Small intestine (tissue), 7 donors: ENCODE results near the gene INTS4. TPM values are rescaled to one million over a fixed set of nuclear protein-coding genes. Genes with fewer than 3 reads are reported as not detected.
A peak's percentile ranks its signal among the peaks of the same experiment; 100 is the strongest.
"Not testable (repeated sequence)": the region's sequence is repeated elsewhere in the genome, so short reads cannot be mapped to it uniquely, and the experiment has no call there.

Source experiments
- DNase-seq, 2 donors: peaks; one replicate each; pipeline versions ENCODE4 v3.0.0 to v3.0.0-alpha.2; 2013
- FAIRE-seq: peaks from 2 replicates; lab custom pipeline; 2012; peaks lifted over from hg19 to GRCh38; lab: Jason Lieb, UNC
- H3K27ac ChIP-seq, 3 donors: one replicate each; pipeline ENCODE4 v1.5.1; 2013; ENCODE audit warnings: low read length in 2 of 3, mild to moderate bottlenecking in 2 of 3, control low read depth in 1 of 3, inconsistent platforms in 1 of 3, low read depth in 1 of 3, moderate library complexity in 1 of 3
- H3K27me3 ChIP-seq, 3 donors: one replicate each; pipeline ENCODE4 v1.6.1; 2013; ENCODE audit warnings: low read length in 3 of 3, inconsistent platforms in 1 of 3; ENCODE audit not compliant: control insufficient read depth in 3 of 3, insufficient read depth in 3 of 3
- H3K36me3 ChIP-seq, 3 donors: one replicate each; pipeline ENCODE4 v1.6.1; 2013; ENCODE audit warnings: low read length in 3 of 3, inconsistent platforms in 1 of 3, low read depth in 1 of 3, mild to moderate bottlenecking in 1 of 3, moderate library complexity in 1 of 3; ENCODE audit not compliant: control insufficient read depth in 3 of 3, insufficient read depth in 2 of 3
- H3K4me1 ChIP-seq, 3 donors: one replicate each; pipeline ENCODE4 v1.6.1; 2013; ENCODE audit warnings: low read length in 2 of 3, inconsistent platforms in 1 of 3, low read depth in 1 of 3, mild to moderate bottlenecking in 1 of 3, moderate library complexity in 1 of 3; ENCODE audit not compliant: control insufficient read depth in 3 of 3, insufficient read depth in 2 of 3
- H3K4me3 ChIP-seq, 3 donors: one replicate each; pipeline ENCODE4 v1.5.1; 2013; ENCODE audit warnings: low read length in 3 of 3, control low read depth in 1 of 3, inconsistent platforms in 1 of 3, low read depth in 1 of 3, mild to moderate bottlenecking in 1 of 3, moderate library complexity in 1 of 3
- H3K9me3 ChIP-seq, 2 donors: one replicate each; pipeline ENCODE4 v1.6.1; 2013; ENCODE audit warnings: low read depth in 1 of 2, low read length in 1 of 2; ENCODE audit not compliant: control insufficient read depth in 2 of 2, insufficient read depth in 1 of 2
- WGBS, 3 donors: extraction: QIAGEN DNeasy Blood & Tissue Kit; methylation state at CpG; one replicate each; pipeline ENCODE4 v1.1.7; 2013; 5-methylcytosine and 5-hydroxymethylcytosine counted together
- polyA plus RNA-seq, 4 donors: library from polyadenylated mRNA; stranded (reverse) in 3 of 4; unstranded in 1 of 4; fragments of 200-250 nt in 3 of 4; fragments of 120-200 nt in 1 of 4; gene quantifications; one replicate each; pipeline versions ENCODE4 v1.2.1 to v1.2.3, GENCODE V29; 2013
- donor health status: healthy with polysubstance abuse.
- donor health status: control.
- donor health status: control.
- donor health status: Bipolar disorder and iron deficiency.
- donor health status: healthy.

Gene INTS4
- polyA plus RNA-seq, 4 donors: 15.1 to 28.0 (median 20.4) TPM

DNA sequence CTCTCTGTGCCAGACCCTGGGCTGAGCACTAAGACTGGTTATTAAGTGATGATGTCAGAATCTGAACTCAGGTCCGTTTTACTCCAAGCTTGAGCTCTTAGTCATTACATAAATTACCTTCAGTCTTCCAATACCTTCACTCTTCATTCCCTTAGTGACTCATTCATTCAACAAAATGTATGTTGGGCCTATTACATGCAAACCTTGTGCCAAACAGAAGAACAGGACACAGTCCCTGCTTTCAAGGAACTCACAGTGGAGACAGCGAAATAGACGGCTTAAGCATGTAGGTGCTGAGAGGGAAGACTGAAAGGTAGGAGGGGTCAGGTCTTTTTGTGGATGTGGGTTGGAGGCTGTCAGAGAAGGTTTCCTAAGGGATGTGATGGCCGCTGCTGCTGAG lies 25.3 kb upstream of the INTS4 start:
- 48 to 60% (median 58%) methylated on average over 4 of the region's 4 CpGs for WGBS, 3 donors
- peaks cover 0 to 7% (median 0%) of the 10 kb centered on the region in 3 donors for H3K36me3 ChIP-seq
- no peaks in the 10 kb centered on the region for H3K27me3 ChIP-seq
- no peaks in the 10 kb centered on the region for H3K4me1 ChIP-seq
- H3K27ac ChIP-seq: no peak overlapping the region
- DNase-seq (peak in 1 of 2 donors; percentile 21), FAIRE-seq (no peak)
- no peaks in the 10 kb centered on the region for H3K9me3 ChIP-seq
- H3K4me3 ChIP-seq: no peak overlapping the region

DNA sequence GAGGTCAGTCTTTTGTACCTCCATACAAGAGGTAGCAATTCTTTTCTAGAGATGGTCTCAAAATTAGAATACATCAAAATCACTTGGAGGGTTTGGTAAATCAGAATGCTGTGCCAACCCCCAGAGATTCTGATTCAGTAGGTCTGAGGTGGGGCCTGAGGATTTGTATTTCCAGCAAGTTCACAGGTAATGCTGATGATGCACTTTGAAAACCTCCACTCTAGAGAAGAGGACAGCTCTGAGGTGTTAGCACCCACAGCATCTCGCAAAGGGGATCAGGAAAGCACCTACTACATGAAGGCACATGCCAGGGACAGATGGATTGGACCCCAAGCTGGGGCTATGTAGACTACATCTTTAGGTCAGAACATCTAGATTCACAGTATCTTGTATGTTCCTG lies 21.4 kb upstream of the INTS4 start:
- no peaks in the 10 kb centered on the region for H3K4me1 ChIP-seq
- DNase-seq (no peak), FAIRE-seq (no peak)
- H3K27me3 ChIP-seq: no peaks in the 10 kb centered on the region
- no peak overlapping the region for H3K27ac ChIP-seq
- H3K9me3 ChIP-seq: no peaks in the 10 kb centered on the region
- WGBS, 3 donors: 88 to 100% (median 94%) methylated on average over 1 of the region's 1 CpG
- peaks cover 0 to 7% (median 0%) of the 10 kb centered on the region in 3 donors for H3K36me3 ChIP-seq
- no peak overlapping the region for H3K4me3 ChIP-seq

DNA sequence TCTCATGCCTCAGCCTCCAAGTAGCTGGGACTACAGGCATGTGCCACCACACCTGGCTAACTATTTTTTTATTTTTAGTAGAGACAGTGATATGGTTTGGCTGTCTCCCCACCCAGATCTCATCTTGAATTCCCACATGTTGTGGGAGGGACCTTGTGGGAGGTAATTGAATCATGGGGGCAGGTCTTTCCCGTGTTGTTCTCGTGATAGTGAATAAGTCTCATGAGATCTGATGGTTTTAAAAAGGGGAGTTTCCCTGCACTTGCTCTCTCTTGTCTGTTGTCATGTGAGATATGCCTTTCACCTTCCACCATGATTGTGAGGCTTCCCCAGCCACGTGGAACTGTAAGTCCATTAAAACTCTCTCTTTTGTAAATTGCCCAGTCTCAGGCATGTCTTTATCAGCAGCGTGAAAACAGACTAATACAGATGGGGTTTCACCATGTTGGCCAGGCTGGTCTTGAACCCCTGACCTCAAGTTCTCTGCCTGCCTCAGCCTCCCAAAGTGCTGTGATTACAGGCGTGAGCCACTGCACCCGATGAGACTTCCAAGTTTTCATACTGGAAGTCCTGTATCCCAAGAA lies 20.6 kb upstream of the INTS4 start:
- not testable (repeated sequence) for H3K9me3 ChIP-seq, H3K27ac ChIP-seq, H3K36me3 ChIP-seq, FAIRE-seq, H3K4me1 ChIP-seq, H3K27me3 ChIP-seq, H3K4me3 ChIP-seq, DNase-seq
- 81 to 86% (median 82%) methylated on average over 6 of the region's 6 CpGs for WGBS, 3 donors

DNA sequence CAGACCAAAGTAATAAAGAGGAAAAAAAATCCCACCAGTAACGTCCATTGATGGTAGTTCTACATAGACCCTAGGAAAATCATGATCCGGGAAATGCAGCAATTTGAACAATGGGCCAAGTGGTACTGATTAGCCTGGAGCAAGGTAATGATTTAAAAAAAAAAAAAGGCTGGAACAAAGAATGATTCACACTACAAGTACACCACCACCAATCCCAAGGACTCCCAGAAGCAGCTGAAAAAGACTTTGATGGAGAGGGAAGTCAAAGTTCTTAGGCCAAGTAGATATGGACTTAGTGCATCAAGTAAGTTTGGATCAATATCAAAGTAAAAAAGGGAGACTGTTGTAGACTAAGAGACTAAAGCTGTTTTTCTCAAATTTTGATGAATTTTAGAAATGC lies 16.8 kb upstream of the INTS4 start:
- no peaks in the 10 kb centered on the region for H3K27me3 ChIP-seq
- H3K4me1 ChIP-seq: no peaks in the 10 kb centered on the region
- DNase-seq (no peak), FAIRE-seq (no peak)
- WGBS, 3 donors: 30 to 68% (median 42%) methylated on average over 2 of the region's 2 CpGs
- no peak overlapping the region for H3K27ac ChIP-seq
- no peaks in the 10 kb centered on the region for H3K36me3 ChIP-seq
- no peak overlapping the region for H3K4me3 ChIP-seq
- H3K9me3 ChIP-seq: no peaks in the 10 kb centered on the region

DNA sequence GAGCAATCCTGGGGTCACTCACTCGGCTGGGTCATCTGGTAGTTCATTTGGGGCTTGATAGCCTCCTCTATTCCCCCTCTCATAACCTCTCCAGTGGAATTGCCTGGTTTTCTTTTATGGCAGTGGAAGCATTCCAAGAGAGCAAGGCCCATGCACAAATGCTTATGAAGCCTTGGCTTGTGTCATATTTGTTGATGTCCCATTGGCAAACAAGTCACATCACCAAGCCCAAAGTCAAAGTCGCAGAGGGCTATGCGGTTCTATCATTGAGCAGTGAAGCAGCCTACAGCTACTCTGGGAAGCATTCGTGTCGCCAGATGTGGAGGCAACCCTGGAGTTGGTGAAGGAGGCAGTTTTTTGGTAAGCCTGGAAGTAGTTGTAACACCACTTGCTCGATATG lies 16.3 kb upstream of the INTS4 start:
- Histone ChIP-seq H3K9me3 (no peaks in the 10 kb centered on the region), H3K4me1 (no peaks in the 10 kb centered on the region), H3K36me3 (no peaks in the 10 kb centered on the region), H3K27me3 (no peaks in the 10 kb centered on the region), H3K27ac (no peak overlapping the region), H3K4me3 (no peak overlapping the region)
- 89 to 92% (median 91%) methylated on average over 6 of the region's 6 CpGs for WGBS, 3 donors
- DNase-seq (no peak), FAIRE-seq (no peak)

DNA sequence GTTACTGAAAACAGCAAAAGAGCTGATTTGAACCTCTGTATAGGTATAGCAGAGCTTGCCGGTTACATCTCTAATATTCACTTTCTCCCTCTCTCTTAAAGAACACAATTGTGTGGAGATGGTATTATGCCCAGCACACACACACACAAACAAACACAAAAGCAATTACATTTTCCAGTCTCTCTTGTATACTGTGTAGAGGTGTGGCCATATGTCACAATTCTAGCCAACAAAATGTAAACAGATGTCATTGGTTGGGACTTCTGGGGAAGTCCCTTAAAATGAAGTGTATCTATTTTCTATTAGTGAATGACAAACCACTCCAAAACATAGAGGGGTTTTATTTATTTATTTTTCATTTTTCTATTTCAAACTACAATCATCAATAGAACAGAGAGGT lies 15.8 kb upstream of the INTS4 start:
- H3K4me3 ChIP-seq: no peak overlapping the region
- FAIRE-seq (no peak), DNase-seq (no peak)
- H3K9me3 ChIP-seq: no peaks in the 10 kb centered on the region
- H3K27ac ChIP-seq: no peak overlapping the region
- WGBS, 3 donors: 89 to 100% (median 96%) methylated on average over 1 of the region's 1 CpG
- H3K4me1 ChIP-seq: no peaks in the 10 kb centered on the region
- H3K27me3 ChIP-seq: no peaks in the 10 kb centered on the region
- no peaks in the 10 kb centered on the region for H3K36me3 ChIP-seq

DNA sequence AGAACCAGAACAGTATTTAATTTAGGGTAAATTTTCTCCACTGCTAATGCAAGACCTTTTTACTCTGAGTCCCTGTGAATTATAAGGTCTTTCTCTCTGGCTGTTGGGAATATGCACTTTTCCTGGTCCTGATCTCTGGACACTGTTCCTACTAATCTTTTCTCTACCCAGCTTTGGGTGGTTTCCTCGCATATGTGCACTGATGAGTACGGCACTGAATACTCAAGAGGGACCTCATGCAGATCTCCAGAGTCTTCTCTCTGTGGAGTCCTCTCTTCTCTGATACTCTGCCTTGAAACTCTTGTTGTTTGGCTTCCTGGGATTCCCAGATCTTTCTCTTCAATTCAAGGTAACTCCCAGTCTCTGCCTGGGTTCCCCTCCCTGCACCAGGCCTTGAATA lies 14.6 kb upstream of the INTS4 start:
- Histone ChIP-seq H3K27me3 (no peaks in the 10 kb centered on the region), H3K27ac (no peak overlapping the region), H3K36me3 (no peaks in the 10 kb centered on the region), H3K4me1 (no peaks in the 10 kb centered on the region), H3K4me3 (no peak overlapping the region), H3K9me3 (no peaks in the 10 kb centered on the region)
- WGBS, 3 donors: 94 to 96% (median 96%) methylated on average over 2 of the region's 2 CpGs
- DNase-seq: no peak
- FAIRE-seq: no peak

DNA sequence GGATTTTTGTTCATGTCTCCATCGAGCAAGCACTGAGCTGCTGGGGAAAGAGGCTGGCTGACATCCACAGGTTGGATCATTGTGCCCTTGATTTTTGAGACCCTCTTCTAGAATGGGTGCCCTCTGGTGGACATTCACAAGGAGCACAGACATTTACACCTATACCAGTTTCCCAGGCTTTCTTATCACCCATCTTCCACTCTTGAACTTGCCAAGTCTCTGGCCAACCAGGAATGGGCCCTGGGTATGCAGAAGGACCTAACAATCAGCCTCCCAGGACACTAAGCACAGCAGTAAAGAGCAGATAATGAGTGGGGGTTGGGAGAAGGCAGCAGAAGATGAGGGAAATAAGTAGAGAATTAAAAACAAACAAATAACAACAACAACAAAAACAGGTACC lies 5.7 kb upstream of the INTS4 start:
- 0 to 6% (median 0%) methylated on average over 1 of the region's 1 CpG for WGBS, 3 donors

DNA sequence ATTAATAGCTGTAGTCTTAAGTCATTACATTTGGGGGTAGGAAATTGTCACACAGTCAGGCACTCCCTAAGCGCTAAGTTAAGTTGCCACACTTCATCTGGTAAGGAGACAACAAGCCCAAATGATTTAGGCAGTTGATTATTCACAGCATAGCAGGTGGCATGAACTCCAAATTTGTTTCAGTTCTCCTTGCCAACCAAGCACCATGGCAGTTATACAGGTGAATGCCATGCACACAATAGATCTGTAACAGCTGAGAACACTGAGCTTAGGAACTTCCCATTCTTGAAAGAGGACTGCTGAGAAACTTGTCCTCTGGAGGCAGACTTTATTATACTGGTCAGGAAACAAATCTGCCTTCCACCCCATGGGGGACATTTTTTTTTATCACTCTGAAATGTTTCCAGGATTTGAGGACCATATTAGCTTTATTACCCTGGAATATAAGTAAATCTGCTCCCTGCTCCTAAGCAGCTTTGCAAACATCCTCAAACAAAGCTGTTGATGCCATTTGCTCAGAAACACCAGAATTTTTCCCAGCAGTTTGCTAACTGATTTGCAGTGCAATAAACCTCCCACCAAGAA lies 5.1 kb upstream of the INTS4 start:
- FAIRE-seq (no peak), DNase-seq (no peak)
- Histone ChIP-seq H3K4me1 (peaks cover 0 to 3% (median 0%) of the 10 kb centered on the region in 3 donors), H3K27me3 (no peaks in the 10 kb centered on the region), H3K9me3 (no peaks in the 10 kb centered on the region), H3K27ac (no peak overlapping the region), H3K36me3 (no peaks in the 10 kb centered on the region), H3K4me3 (no peak overlapping the region)
- WGBS, 3 donors: 72 to 96% (median 92%) methylated on average over 1 of the region's 1 CpG

More for the DNA sequence above, 5.7 kb upstream of the INTS4 start:
- FAIRE-seq: no peak
- Histone ChIP-seq H3K4me3 (no peak overlapping the region), H3K36me3 (no peaks in the 10 kb centered on the region), H3K9me3 (no peaks in the 10 kb centered on the region), H3K27ac (no peak overlapping the region), H3K4me1 (peaks cover 0 to 1% (median 0%) of the 10 kb centered on the region in 3 donors), H3K27me3 (no peaks in the 10 kb centered on the region)
- peak; percentile 71 to 72 for DNase-seq
